ENCODE data around the gene MVB12B. TPM values are rescaled to one million over a fixed set of nuclear protein-coding genes. Genes with fewer than 3 reads are reported as not detected.
A peak's percentile ranks its signal among the peaks of the same experiment; 100 is the strongest.

The MVB12B gene
- total and polyA plus RNA-seq, 2 of the 8 experiments (the other 6 are each of a cell fraction or from before 2014, with no cell fraction given): 2.6 to 5.0 TPM

GRCh38 chr9:126454795-126455194 is 128.2 kb downstream of the MVB12B start:
- H2BK5ac ChIP-seq (ENCODE audit: low read depth, low read length): no peak overlapping the region; the same call in 1 of the 2 replicates
- peaks cover 0 to 2% of the 10 kb centered on the region in 2 experiments for H4K20me1 ChIP-seq (replicated peaks in 1 of 2; ENCODE audit: control insufficient read depth in 1 of 2, insufficient read depth in 2 of 2, low read length in 2 of 2)
- no peaks in the 10 kb centered on the region for H3K27me3 ChIP-seq (replicated peaks in 1 of 4; ENCODE audit: control insufficient read depth in 3 of 4, extremely low read depth in 1 of 4, insufficient read depth in 3 of 4, low read length in 3 of 4)
- no peak overlapping the region for H3K4ac ChIP-seq (replicated peaks; ENCODE audit: insufficient read length, low read depth, low read length)
- no peak overlapping the region for H2BK20ac ChIP-seq (ENCODE audit: low read length)
- H3K23ac ChIP-seq (ENCODE audit: insufficient read length): no peak overlapping the region
- H4K91ac ChIP-seq (replicated peaks; ENCODE audit: insufficient read length, low read length): no peak overlapping the region
- H3K27ac ChIP-seq (ENCODE audit: low read depth, low read length): no peak overlapping the region
- no peak overlapping the region for H3K4me2 ChIP-seq (ENCODE audit: insufficient read depth in 1 of 2, low read depth in 2 of 2, low read length in 2 of 2)
- no peak overlapping the region for H2AFZ ChIP-seq (ENCODE audit: low read length)
- no peak overlapping the region for H2BK15ac ChIP-seq (ENCODE audit: low read length)
- no peaks in the 10 kb centered on the region for H3K23me2 ChIP-seq (ENCODE audit: low read depth, low read length)
- H3K79me1 ChIP-seq (ENCODE audit: low read depth, low read length): no peaks in the 10 kb centered on the region
- no peaks in the 10 kb centered on the region for H3K36me3 ChIP-seq (ENCODE audit: control insufficient read depth in 2 of 4, insufficient read depth in 4 of 4, low read length in 3 of 4)
- DNase-seq (ENCODE audit: low read depth in 1 of 2, low spot score in 2 of 2): no peak
- H3K18ac ChIP-seq (ENCODE audit: extremely low read depth, low read length): no peak overlapping the region; the same call in 1 of the 2 replicates
- H4K5ac ChIP-seq (ENCODE audit: insufficient read length, low read depth, low read length): no peak overlapping the region
- no peak overlapping the region for H3K14ac ChIP-seq (ENCODE audit: insufficient read length)
- H4K8ac ChIP-seq (ENCODE audit: extremely low read depth, insufficient read depth, low read length): peak overlapping the region; percentile 8; the same call in 1 of the 2 replicates
- ChIA-PET CTCF (ENCODE audit: partially characterized antibody) (interaction anchor here (1.1 to 1.3 kb wide), 2 partner anchors 18 to 56 kb away, joined by 3 read pairs; no protein-coding TSS in a partner anchor), POLR2A (ENCODE audit: partially characterized antibody) (no interaction called here)
- no peaks in the 10 kb centered on the region for H3K9me3 ChIP-seq (ENCODE audit: insufficient read depth in 2 of 2, low read depth in 1 of 2, low read length in 1 of 2)
- H3K79me2 ChIP-seq (ENCODE audit: control insufficient read depth in 1 of 2, insufficient read depth in 2 of 2, low read length in 2 of 2): no peaks in the 10 kb centered on the region
- H3K56ac ChIP-seq (replicated peaks; ENCODE audit: insufficient read length, low read depth, low read length): no peak overlapping the region
- no peak overlapping the region for H3K4me3 ChIP-seq (ENCODE audit: extremely low read depth in 1 of 4, insufficient read depth in 2 of 4, low read depth in 3 of 4, low read length in 4 of 4)
- no peak overlapping the region for H2BK120ac ChIP-seq (replicated peaks; ENCODE audit: low read depth, low read length)
- WGBS, 2 experiments (ENCODE audit: extremely low coverage in 1 of 2, insufficient coverage in 1 of 2, insufficient read length in 1 of 2, insufficient replicate concordance in 2 of 2, low coverage in 1 of 2, low lambda C conversion rate in 2 of 2, missing lambda C conversion rate in 1 of 2): 91% methylated on average over 9 of the region's 9 CpGs; no CpG with 5 or more reads in 1 of the 2 experiments
- no peak overlapping the region for H2BK12ac ChIP-seq (ENCODE audit: low read depth, low read length)
- no peak overlapping the region for H2AK5ac ChIP-seq (ENCODE audit: low read depth, low read length)
- no peak overlapping the region for H3K9ac ChIP-seq (replicated peaks in 1 of 4; ENCODE audit: extremely low read depth in 1 of 4, low read depth in 3 of 4, low read length in 3 of 4)
- H3K4me1 ChIP-seq (replicated peaks in 1 of 4; ENCODE audit: control insufficient read depth in 3 of 4, insufficient read depth in 4 of 4, low read length in 3 of 4): peaks cover 0 to 4% (median 0%) of the 10 kb centered on the region in 4 experiments; a peak in 2 of 7 replicates
- FAIRE-seq: no peak
- TF ChIP-seq EP300 (IDR thresholded peaks at IDR 0.05; ENCODE audit: borderline replicate concordance in 1 of 2, low read depth in 2 of 2, low read length in 2 of 2): no peak
- TF ChIP-seq CREB1 (IDR thresholded peaks at IDR 0.05): no peak
- no peak for TF ChIP-seq NANOG (IDR thresholded peaks at IDR 0.05; ENCODE audit: insufficient read depth, low read depth, low read length, poor library complexity, severe bottlenecking)
- TF ChIP-seq CHD1 (IDR thresholded peaks at IDR 0.05; ENCODE audit: low read depth, low read length): no peak
- no peak for TF ChIP-seq PHF8 (conservative IDR thresholded peaks at IDR 0.05; ENCODE audit: low read depth, low read length)
- no peak for TF ChIP-seq CBX8 (IDR thresholded peaks at IDR 0.05; ENCODE audit: borderline replicate concordance, low read depth, low read length)
- TF ChIP-seq GABPA (IDR thresholded peaks at IDR 0.05; ENCODE audit: borderline replicate concordance, insufficient read depth, low read length): no peak
- TF ChIP-seq SP1 (IDR thresholded peaks at IDR 0.05; ENCODE audit: low read depth, low read length): no peak
- TF ChIP-seq E2F6 (IDR thresholded peaks at IDR 0.05): no peak
- TF ChIP-seq TAF7 (optimal IDR thresholded peaks at IDR 0.05; ENCODE audit: borderline replicate concordance, low read depth, low read length): no peak
- no peak for TF ChIP-seq POU5F1 (IDR thresholded peaks at IDR 0.05; ENCODE audit: low read depth, low read length)
